SK-N-SH (cell line): ENCODE measurements around the gene LTBP2. TPM values are rescaled to one million over a fixed set of nuclear protein-coding genes. Genes with fewer than 3 reads are reported as not detected.
A peak's percentile ranks its signal among the peaks of the same experiment; 100 is the strongest.

Experiments used
- CTCF ChIA-PET: fragments of 300-600, 350-600 bp; formaldehyde crosslinking; extraction: SDS; loops from one replicate; lab custom pipeline; 2021; lab: Yijun Ruan, JAX
- POLR2A ChIA-PET: fragments of 350-600 bp; sonication (Branson Sonifier 250); formaldehyde crosslinking; extraction: SDS; loops from one replicate; lab custom pipeline; 2020; ENCODE audit warnings: antibody characterized with exemption, inconsistent platforms; lab: Yijun Ruan, JAX
- DNase-seq: peaks from one replicate; pipeline ENCODE4 v3.0.0; 2012
- H2AFZ ChIP-seq: fragments of 200-600 bp; sonication (generic); 2 replicates; pipeline ENCODE4 v1.8.1; 2016; ENCODE audit warnings: antibody characterized with exemption, mild to moderate bottlenecking, low read depth
- H3F3A ChIP-seq: fragments of 200-600 bp; sonication (generic); replicated peaks from 2 replicates; pipeline ENCODE3; 2016; ENCODE audit warnings: antibody characterized with exemption, mild to moderate bottlenecking; ENCODE audit not compliant: insufficient read depth
- H3K27ac ChIP-seq, 2 experiments: fragments of 200-500 bp in 1 of 2; fragments of 200-600 bp in 1 of 2; sonication (Bioruptor generic) in 1 of 2; sonication (generic), shearing (Covaris generic) in 1 of 2; 2 replicates each; pipeline versions ENCODE4 v1.5.1 to v1.6.1; 2014 to 2016; ENCODE audit warnings: low read depth in 2 of 2, inconsistent platforms in 1 of 2, low read length in 1 of 2, mild to moderate bottlenecking in 1 of 2, mixed read lengths in 1 of 2
- H3K27me3 ChIP-seq: fragments of 200-600 bp; sonication (generic), shearing (Covaris generic); 2 replicates; pipeline ENCODE4 v1.6.1; 2016; ENCODE audit warnings: mixed run types; ENCODE audit not compliant: insufficient read depth
- H3K36me3 ChIP-seq, 2 experiments: fragments of 200-500 bp in 1 of 2; fragments of 200-600 bp in 1 of 2; sonication (Bioruptor generic) in 1 of 2; sonication (generic) in 1 of 2; replicated peaks in 1 of 2; 2 replicates each; pipeline versions ENCODE3 to v1.5.1; 2014 to 2016; ENCODE audit warnings: low read length in 1 of 2, mild to moderate bottlenecking in 1 of 2; ENCODE audit not compliant: insufficient read depth in 2 of 2, control insufficient read depth in 1 of 2
- H3K4me1 ChIP-seq, 2 experiments: fragments of 200-500 bp in 1 of 2; fragments of 200-600 bp in 1 of 2; sonication (Bioruptor generic) in 1 of 2; sonication (generic), shearing (Covaris generic) in 1 of 2; 2 replicates each; pipeline versions ENCODE4 v1.5.1 to v1.6.1; 2014 to 2016; ENCODE audit warnings: low read depth in 1 of 2, low read length in 1 of 2, mixed run types in 1 of 2; ENCODE audit not compliant: insufficient read depth in 2 of 2, control insufficient read depth in 1 of 2
- H3K4me2 ChIP-seq: fragments of 200-600 bp; sonication (generic), shearing (Covaris generic); 2 replicates; pipeline ENCODE4 v1.6.1; 2017; ENCODE audit warnings: mixed run types
- H3K4me3 ChIP-seq, 2 experiments: fragments of 200-500 bp in 1 of 2; fragments of 200-600 bp in 1 of 2; sonication (Bioruptor generic) in 1 of 2; sonication (generic), shearing (Covaris generic) in 1 of 2; 2 replicates each; pipeline versions ENCODE4 v1.5.1 to v1.8.1; 2014 to 2016; ENCODE audit warnings: low read depth in 2 of 2, inconsistent platforms in 1 of 2, low read length in 1 of 2, mild to moderate bottlenecking in 1 of 2, mixed read lengths in 1 of 2, moderate library complexity in 1 of 2
- H3K79me2 ChIP-seq: fragments of 200-600 bp; sonication (generic); 2 replicates; pipeline ENCODE4 v1.8.1; 2017; ENCODE audit warnings: mild to moderate bottlenecking; ENCODE audit not compliant: insufficient read depth
- H3K9ac ChIP-seq: fragments of 200-600 bp; sonication (generic); 2 replicates; pipeline ENCODE4 v1.6.1; 2017; ENCODE audit warnings: mixed run types
- H3K9me2 ChIP-seq: fragments of 200-600 bp; sonication (generic); 2 replicates; pipeline ENCODE4 v1.6.1; 2017; ENCODE audit warnings: mixed run types
- H3K9me3 ChIP-seq: fragments of 200-600 bp; sonication (generic); 2 replicates; pipeline ENCODE4 v1.6.1; 2017; ENCODE audit warnings: mixed run types, mild to moderate bottlenecking, moderate library complexity
- H4K20me1 ChIP-seq: fragments of 200-600 bp; sonication (generic); 2 replicates; pipeline ENCODE4 v1.6.1; 2017; ENCODE audit warnings: mild to moderate bottlenecking, mixed run types; ENCODE audit not compliant: insufficient read depth
- ELF1 ChIP-seq: IDR thresholded peaks from 2 replicates; pipeline ENCODE4 v1.4.0; 2012
- FOXM1 ChIP-seq: IDR thresholded peaks from 2 replicates; pipeline ENCODE4 v1.4.0; 2012; ENCODE audit warnings: low read depth, mild to moderate bottlenecking
- GABPA ChIP-seq: IDR thresholded peaks from 2 replicates; pipeline ENCODE4 v1.4.0; 2012; ENCODE audit warnings: low read depth, mild to moderate bottlenecking
- GATA2 ChIP-seq: sonication (generic); formaldehyde crosslinking; IDR thresholded peaks from 2 replicates; pipeline ENCODE4 v1.5.0; 2020; ENCODE audit warnings: mild to moderate bottlenecking, missing genetic modification reagents
- IRF3 ChIP-seq: fragments of 150-350 bp; IDR thresholded peaks from 2 replicates; pipeline ENCODE4 v1.6.1; 2016; ENCODE audit warnings: mild to moderate bottlenecking, low read depth, low read length
- RAD21 ChIP-seq: IDR thresholded peaks from 2 replicates; pipeline ENCODE4 v1.6.1; 2012; ENCODE audit warnings: mild to moderate bottlenecking, low read length
- RFX5 ChIP-seq: IDR thresholded peaks from 2 replicates; pipeline ENCODE4 v1.6.1; 2012; ENCODE audit warnings: mild to moderate bottlenecking, improper control_type of control experiment, low read length
- RXRA ChIP-seq: IDR thresholded peaks from 2 replicates; pipeline ENCODE4 v1.4.0; 2012; ENCODE audit warnings: low read depth, mild to moderate bottlenecking, borderline replicate concordance
- SIN3A ChIP-seq: IDR thresholded peaks from 2 replicates; pipeline ENCODE4 v1.6.1; 2012; ENCODE audit warnings: low read depth, mild to moderate bottlenecking, low read length, moderate library complexity, borderline replicate concordance
- SMC3 ChIP-seq: IDR thresholded peaks from 2 replicates; pipeline ENCODE4 v1.6.1; 2012; ENCODE audit warnings: low read depth, low read length, improper control_type of control experiment
- TCF12 ChIP-seq: IDR thresholded peaks from 2 replicates; pipeline ENCODE4 v1.4.0; 2012
- USF1 ChIP-seq: IDR thresholded peaks from 2 replicates; pipeline ENCODE4 v1.4.0; 2012; ENCODE audit warnings: low read depth, borderline replicate concordance
- YY1 ChIP-seq: IDR thresholded peaks from 2 replicates; pipeline ENCODE4 v1.4.0; 2012; ENCODE audit warnings: low read depth, mild to moderate bottlenecking
- ZBTB33 ChIP-seq: IDR thresholded peaks from 2 replicates; pipeline ENCODE4 v1.4.0; 2012; ENCODE audit warnings: low read depth, borderline replicate concordance
- WGBS: methylation state at CpG from one replicate; pipeline ENCODE4 v1.1.6; 2017; ENCODE audit warnings: low lambda C conversion rate; 5-methylcytosine and 5-hydroxymethylcytosine counted together
- polyA plus RNA-seq, 3 experiments: library from polyadenylated mRNA; depleted of rRNA; stranded (reverse); fragments of >200 nt; gene quantifications; 2 replicates each; pipeline ENCODE4 v1.2.3, GENCODE V29; 2012

Gene LTBP2
- polyA plus RNA-seq, 1 of the 3 experiments (the other 2 are of a cell fraction), result 58.8 TPM

- H3K9me2 ChIP-seq, result no peaks in the 10 kb centered on the region
- H4K20me1 ChIP-seq, result no peaks in the 10 kb centered on the region
- 74% methylated on average over 11 of the region's 13 CpGs for WGBS
- peak overlapping the region; percentile 92 to 97 for H3K27ac ChIP-seq
- H3K27me3 ChIP-seq, result no peaks in the 10 kb centered on the region
- no peaks in the 10 kb centered on the region for H3K9me3 ChIP-seq
- H3K4me3 ChIP-seq, result no peak overlapping the region
- no peak for TF ChIP-seq FOXM1
- no peak for TF ChIP-seq YY1
- TF ChIP-seq GATA2 (CRISPR knock-in tag), result no peak
- no peak for TF ChIP-seq GABPA
- no peak for TF ChIP-seq RXRA
- TF ChIP-seq SMC3, result no peak
- TF ChIP-seq ELF1, result no peak
- no peak for TF ChIP-seq RAD21
- no peak for TF ChIP-seq TCF12
- no peak for TF ChIP-seq USF1
- TF ChIP-seq IRF3, result no peak
- TF ChIP-seq RFX5, result no peak
- no peak for TF ChIP-seq ZBTB33
- no peak for TF ChIP-seq SIN3A
- no peak for DNase-seq
- peak overlapping the region; percentile 83 for H3K4me2 ChIP-seq
- no peak overlapping the region for H2AFZ ChIP-seq
- ChIA-PET POLR2A (no interaction called here), CTCF (interaction anchor here (0.9 to 10.8 kb wide), 10 partner anchors 11 to 72 kb away, joined by 3 to 68 read pairs (median 4); partner anchors contain the start of gene LTBP2)
- peaks cover 46% of the 10 kb centered on the region for H3F3A ChIP-seq
- peaks cover 80% of the 10 kb centered on the region for H3K79me2 ChIP-seq
- peaks cover 56 to 93% of the 10 kb centered on the region in 2 experiments for H3K4me1 ChIP-seq
- H3K36me3 ChIP-seq, result peaks cover 0 to 7% of the 10 kb centered on the region in 2 experiments
- H3K9ac ChIP-seq, result peak overlapping the region; percentile 79
These were observed 38.5 kb downstream of the LTBP2 start for GRCh38 chr14:74573421-74574089.
